ENCODE data around the gene TMEM171.

DNA sequence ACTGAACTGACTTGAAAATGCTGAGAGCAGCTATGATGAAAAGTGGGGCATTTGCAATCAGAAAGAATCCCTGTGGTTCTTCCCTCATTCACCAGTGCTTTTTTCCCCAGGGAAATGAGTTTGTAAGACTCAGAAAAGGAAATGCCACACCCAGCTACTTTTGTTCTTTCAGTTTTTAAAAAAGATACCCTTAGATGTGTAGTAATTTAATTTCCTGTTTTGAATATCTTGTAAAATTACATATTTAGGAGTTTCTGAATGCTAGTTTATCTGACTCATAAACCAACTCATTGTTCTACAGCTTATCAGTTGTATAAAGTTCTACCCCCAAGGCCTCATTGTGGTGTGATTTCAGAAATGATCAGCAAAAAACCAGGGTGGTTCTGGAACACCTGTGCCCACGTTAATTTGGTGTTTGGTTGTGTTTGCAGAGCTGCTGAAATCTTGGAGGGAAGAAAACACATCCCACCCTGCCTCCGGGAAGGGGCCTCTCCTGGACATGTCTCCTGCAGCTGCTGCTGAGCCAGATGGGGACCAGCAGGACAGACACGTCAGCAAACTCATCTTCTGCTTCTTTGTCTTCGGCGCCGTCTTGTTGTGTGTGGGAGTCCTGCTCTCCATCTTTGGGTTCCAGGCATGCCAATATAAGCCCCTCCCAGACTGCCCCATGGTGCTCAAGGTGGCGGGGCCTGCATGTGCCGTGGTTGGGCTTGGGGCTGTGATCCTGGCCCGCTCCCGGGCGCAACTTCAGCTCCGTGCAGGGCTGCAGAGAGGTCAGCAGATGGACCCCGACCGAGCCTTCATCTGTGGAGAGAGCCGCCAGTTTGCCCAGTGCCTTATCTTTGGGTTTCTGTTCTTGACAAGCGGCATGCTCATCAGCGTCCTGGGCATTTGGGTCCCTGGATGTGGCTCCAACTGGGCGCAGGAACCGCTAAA is 2.8 kb downstream of the TMEM171 start:
- TF ChIP-seq, protein P1, sequence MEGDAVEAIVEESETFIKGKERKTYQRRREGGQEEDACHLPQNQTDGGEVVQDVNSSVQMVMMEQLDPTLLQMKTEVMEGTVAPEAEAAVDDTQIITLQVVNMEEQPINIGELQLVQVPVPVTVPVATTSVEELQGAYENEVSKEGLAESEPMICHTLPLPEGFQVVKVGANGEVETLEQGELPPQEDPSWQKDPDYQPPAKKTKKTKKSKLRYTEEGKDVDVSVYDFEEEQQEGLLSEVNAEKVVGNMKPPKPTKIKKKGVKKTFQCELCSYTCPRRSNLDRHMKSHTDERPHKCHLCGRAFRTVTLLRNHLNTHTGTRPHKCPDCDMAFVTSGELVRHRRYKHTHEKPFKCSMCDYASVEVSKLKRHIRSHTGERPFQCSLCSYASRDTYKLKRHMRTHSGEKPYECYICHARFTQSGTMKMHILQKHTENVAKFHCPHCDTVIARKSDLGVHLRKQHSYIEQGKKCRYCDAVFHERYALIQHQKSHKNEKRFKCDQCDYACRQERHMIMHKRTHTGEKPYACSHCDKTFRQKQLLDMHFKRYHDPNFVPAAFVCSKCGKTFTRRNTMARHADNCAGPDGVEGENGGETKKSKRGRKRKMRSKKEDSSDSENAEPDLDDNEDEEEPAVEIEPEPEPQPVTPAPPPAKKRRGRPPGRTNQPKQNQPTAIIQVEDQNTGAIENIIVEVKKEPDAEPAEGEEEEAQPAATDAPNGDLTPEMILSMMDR (IDR thresholded peaks at IDR 0.05) = no peak
- no peak for TF ChIP-seq POLR2A (IDR thresholded peaks at IDR 0.05)

All from esophagus squamous epithelium (tissue), 4 donors.